ENCODE measurements around the gene PLPP1. TPM values are rescaled to one million over a fixed set of nuclear protein-coding genes. Genes with fewer than 3 reads are reported as not detected.

Gene PLPP1
- 100 to 1,000 TPM in 1 of 4 donors, 10 to 100 TPM in 3; 73.1 to 116 (median 89.6) TPM for total RNA-seq

GRCh38 chr5:55534436-55535198 lies at the start of gene PLPP1:
TSS of gene PLPP1 (minus strand) at chr5:55534964. CDS start at chr5:55534629, 335 bp downstream.
- TF ChIP-seq POLR2A (IDR thresholded peaks at IDR 0.05) (peak in 1 of 2 donors; percentile 41), CTCF (IDR thresholded peaks at IDR 0.05) (no peak)
- intact Hi-C loops (cut with DNase I; ENCODE audit: low total_unique reads), result no loop called here
- WGBS, 2 donors, result 0 to 2% methylated on average over 10 to 62 of the region's 91 CpGs
- H3K4me3 ChIP-seq (ENCODE audit: low read depth, poor library complexity, severe bottlenecking), result peak within 1 kb of the TSS; percentile 70
- peak; percentile 86 to 98 for DNase-seq (ENCODE audit: low spot score in 2 of 2)

DNA sequence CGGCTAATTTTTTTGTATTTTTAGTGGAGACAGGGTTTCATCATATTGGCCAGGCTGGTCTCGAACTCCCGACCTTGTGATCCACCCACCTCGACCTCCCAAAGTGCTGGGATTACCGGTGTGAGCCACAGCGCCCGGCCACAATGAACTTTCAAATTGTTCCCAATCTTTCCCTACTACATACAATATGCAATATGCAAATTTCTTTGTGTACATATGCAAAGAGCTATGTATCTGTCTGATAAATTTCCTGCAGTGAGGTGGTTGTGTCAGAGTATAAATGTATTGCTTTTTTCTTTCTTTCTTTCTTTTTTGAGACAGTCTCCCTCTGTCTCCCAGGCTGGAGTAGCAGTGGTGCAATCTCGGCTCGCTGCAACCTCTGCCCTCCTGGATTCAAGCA lies 48.8 kb upstream of the PLPP1 start:
- 90 to 94% methylated on average over 9 of the region's 9 CpGs for WGBS, 2 donors
- intact Hi-C loops (cut with DNase I; ENCODE audit: low total_unique reads), result no loop called here
- TF ChIP-seq CTCF (IDR thresholded peaks at IDR 0.05), result no peak
- no peak for TF ChIP-seq POLR2A (IDR thresholded peaks at IDR 0.05)
- DNase-seq (ENCODE audit: low spot score in 2 of 2), result no peak
- no peak overlapping the region for H3K4me3 ChIP-seq (ENCODE audit: low read depth, poor library complexity, severe bottlenecking)

DNA sequence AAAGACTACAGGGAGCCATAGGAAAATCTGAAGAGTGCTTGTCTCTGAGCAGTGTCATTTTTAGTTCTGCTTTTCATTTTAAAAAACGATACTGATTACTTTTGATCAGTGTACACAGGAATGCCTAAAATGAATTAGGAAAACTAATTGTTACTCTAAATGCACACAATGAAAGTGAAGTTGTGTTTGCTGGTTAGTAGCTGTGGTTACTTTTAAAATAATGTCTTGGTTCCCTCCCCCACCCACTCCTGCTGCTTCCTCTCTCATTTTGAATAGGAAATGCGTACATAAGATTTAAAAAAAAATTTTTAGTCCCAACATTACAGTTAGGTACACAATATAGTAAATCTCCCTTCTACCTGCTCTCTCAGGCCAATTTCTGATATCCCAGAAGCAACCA lies 47.5 kb upstream of the PLPP1 start:
- TF ChIP-seq CTCF (IDR thresholded peaks at IDR 0.05) (no peak), POLR2A (IDR thresholded peaks at IDR 0.05) (no peak)
- WGBS, 2 donors, result 51 to 59% methylated on average over 2 of the region's 2 CpGs
- no peak for DNase-seq (ENCODE audit: low spot score in 2 of 2)
- intact Hi-C loops (cut with DNase I; ENCODE audit: low total_unique reads), result no loop called here
- no peak overlapping the region for H3K4me3 ChIP-seq (ENCODE audit: low read depth, poor library complexity, severe bottlenecking)

GRCh38 chr5:55580042-55580441 lies 45.3 kb upstream of the PLPP1 start:
- no peak for TF ChIP-seq CTCF (IDR thresholded peaks at IDR 0.05)
- no peak for TF ChIP-seq POLR2A (IDR thresholded peaks at IDR 0.05)
- intact Hi-C loops (cut with DNase I; ENCODE audit: low total_unique reads), result no loop called here
- WGBS, 2 donors, result 92 to 94% methylated on average over 6 of the region's 6 CpGs

DNA sequence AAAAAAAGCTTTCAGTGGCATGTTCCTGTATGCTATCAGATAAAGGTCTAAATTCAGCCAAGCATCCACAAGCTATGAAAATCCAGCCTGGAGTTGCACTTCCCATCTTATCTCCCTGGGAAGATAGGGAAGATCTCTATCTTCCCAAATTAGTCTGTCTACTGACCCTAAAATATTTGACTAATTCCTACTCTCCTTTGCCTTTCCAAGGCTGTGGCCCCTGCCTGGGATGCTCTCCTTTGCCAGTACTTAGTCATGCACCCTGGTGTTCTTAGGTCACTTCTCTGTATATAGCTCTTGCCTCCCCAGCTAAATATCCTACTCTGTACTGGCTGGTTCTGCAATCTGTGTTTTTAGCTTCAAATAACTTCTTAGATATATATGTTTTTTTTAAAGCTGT lies 44.0 kb upstream of the PLPP1 start:
- DNase-seq (ENCODE audit: low spot score in 2 of 2), result no peak
- TF ChIP-seq POLR2A (IDR thresholded peaks at IDR 0.05), result no peak
- TF ChIP-seq CTCF (IDR thresholded peaks at IDR 0.05), result no peak
- H3K4me3 ChIP-seq (ENCODE audit: low read depth, poor library complexity, severe bottlenecking), result no peak overlapping the region
- intact Hi-C loops (cut with DNase I; ENCODE audit: low total_unique reads), result no loop called here

More at GRCh38 chr5:55580042-55580441, 45.3 kb upstream of the PLPP1 start:
- no peak overlapping the region for H3K4me3 ChIP-seq (ENCODE audit: low read depth, poor library complexity, severe bottlenecking)
- no peak for DNase-seq (ENCODE audit: low spot score in 2 of 2)
